ENCODE data around the gene PADI1.

The PADI1 gene

GRCh38 chr1:17197696-17198095 is 7.2 kb upstream of the PADI1 start:
- H3K27ac ChIP-seq (ENCODE audit: low read depth, low read length), result no peak overlapping the region
- no peaks in the 10 kb centered on the region for H3K27me3 ChIP-seq (ENCODE audit: low read length)
- no peak overlapping the region for H3K4me2 ChIP-seq (ENCODE audit: low read depth, low read length, poor library complexity, severe bottlenecking)
- H3K9me2 ChIP-seq (replicated peaks; ENCODE audit: insufficient read depth, low read length), result no peaks in the 10 kb centered on the region
- no peak overlapping the region for H3K4me3 ChIP-seq (ENCODE audit: insufficient read depth, low read length, poor library complexity, severe bottlenecking)
- H3K36me3 ChIP-seq (ENCODE audit: low read length), result no peaks in the 10 kb centered on the region
- TF ChIP-seq CTCF (IDR thresholded peaks at IDR 0.05; ENCODE audit: insufficient read depth, low read length, poor library complexity, severe bottlenecking) (no peak), EZH2phosphoT487 (conservative IDR thresholded peaks at IDR 0.05; ENCODE audit: low read length) (no peak)
- H3K79me2 ChIP-seq (ENCODE audit: insufficient read depth, low read length), result no peaks in the 10 kb centered on the region
- H2AFZ ChIP-seq (ENCODE audit: low read depth, low read length, severe bottlenecking), result no peak overlapping the region
- no peaks in the 10 kb centered on the region for H3F3A ChIP-seq (ENCODE audit: insufficient read depth)
- no peaks in the 10 kb centered on the region for H4K20me1 ChIP-seq (ENCODE audit: low read depth, low read length)
- no peaks in the 10 kb centered on the region for H3K9me3 ChIP-seq (ENCODE audit: insufficient read depth, low read length)
- H3K9ac ChIP-seq (ENCODE audit: low read length), result no peak overlapping the region

- no peaks in the 10 kb centered on the region for H3K27me3 ChIP-seq (ENCODE audit: low read length)
- H3K4me2 ChIP-seq (ENCODE audit: low read depth, low read length, poor library complexity, severe bottlenecking), result no peak overlapping the region
- no peak for TF ChIP-seq CTCF (IDR thresholded peaks at IDR 0.05; ENCODE audit: insufficient read depth, low read length, poor library complexity, severe bottlenecking)
Measured at GRCh38 chr1:17198476-17199258, 6.3 kb upstream of the PADI1 start.

DNA sequence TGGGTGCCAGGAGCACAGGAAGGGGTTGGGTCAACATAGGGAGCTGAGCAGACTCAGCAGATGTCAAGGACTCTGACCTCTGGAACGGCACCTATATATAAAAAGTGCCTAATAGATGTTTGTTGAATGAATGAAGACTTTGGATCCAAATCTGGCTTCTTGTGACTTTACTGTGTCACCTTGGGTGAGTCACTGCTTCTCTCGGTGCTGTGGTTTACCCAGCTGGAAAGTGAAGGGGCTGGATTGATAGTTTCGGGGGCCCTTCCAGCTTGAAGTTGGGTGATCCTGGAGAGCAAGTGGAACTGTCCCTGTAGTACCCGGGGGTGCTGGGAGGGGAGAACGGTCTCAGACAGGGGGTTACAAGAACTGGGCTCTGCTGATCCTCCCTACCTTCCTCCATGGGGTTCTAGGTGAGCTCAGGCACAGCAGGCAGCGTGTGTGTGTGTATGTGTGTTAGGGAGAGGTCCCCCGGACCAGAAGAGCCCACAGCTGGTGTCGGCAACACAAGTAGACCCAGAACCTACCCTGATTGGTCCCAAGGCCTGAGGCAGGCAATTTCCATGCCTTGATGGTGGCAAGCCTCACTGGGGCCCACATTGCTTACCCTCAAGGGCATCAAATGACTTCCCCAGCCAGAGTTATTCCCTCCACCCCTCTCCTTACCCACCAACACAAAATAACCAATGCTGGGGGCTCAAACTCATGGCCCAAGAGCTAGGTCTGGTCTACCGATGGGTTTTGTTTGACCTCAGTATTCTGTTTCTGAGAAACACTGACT is 5.5 kb upstream of the PADI1 start:
- no peaks in the 10 kb centered on the region for H3K9me2 ChIP-seq (replicated peaks; ENCODE audit: insufficient read depth, low read length)
- H3K4me3 ChIP-seq (ENCODE audit: insufficient read depth, low read length, poor library complexity, severe bottlenecking), result no peak overlapping the region
- no peak overlapping the region for H3K4me2 ChIP-seq (ENCODE audit: low read depth, low read length, poor library complexity, severe bottlenecking)
- no peaks in the 10 kb centered on the region for H3K36me3 ChIP-seq (ENCODE audit: low read length)
- H3K27me3 ChIP-seq (ENCODE audit: low read length), result no peaks in the 10 kb centered on the region
- no peaks in the 10 kb centered on the region for H4K20me1 ChIP-seq (ENCODE audit: low read depth, low read length)
- no peaks in the 10 kb centered on the region for H3K9me3 ChIP-seq (ENCODE audit: insufficient read depth, low read length)
- no peak for TF ChIP-seq CTCF (IDR thresholded peaks at IDR 0.05; ENCODE audit: insufficient read depth, low read length, poor library complexity, severe bottlenecking)
- no peak overlapping the region for H3K9ac ChIP-seq (ENCODE audit: low read length)
- H2AFZ ChIP-seq (ENCODE audit: low read depth, low read length, severe bottlenecking), result no peak overlapping the region
- no peaks in the 10 kb centered on the region for H3K79me2 ChIP-seq (ENCODE audit: insufficient read depth, low read length)
- H3K27ac ChIP-seq (ENCODE audit: low read depth, low read length), result no peak overlapping the region
- no peaks in the 10 kb centered on the region for H3F3A ChIP-seq (ENCODE audit: insufficient read depth)

More at GRCh38 chr1:17198476-17199258, 6.3 kb upstream of the PADI1 start:
- Histone ChIP-seq H3K9me2 (replicated peaks; ENCODE audit: insufficient read depth, low read length) (no peaks in the 10 kb centered on the region), H3K9ac (ENCODE audit: low read length) (no peak overlapping the region), H2AFZ (ENCODE audit: low read depth, low read length, severe bottlenecking) (no peak overlapping the region), H3K27ac (ENCODE audit: low read depth, low read length) (no peak overlapping the region), H3F3A (ENCODE audit: insufficient read depth) (no peaks in the 10 kb centered on the region), H3K9me3 (ENCODE audit: insufficient read depth, low read length) (no peaks in the 10 kb centered on the region), H4K20me1 (ENCODE audit: low read depth, low read length) (no peaks in the 10 kb centered on the region), H3K79me2 (ENCODE audit: insufficient read depth, low read length) (no peaks in the 10 kb centered on the region), H3K36me3 (ENCODE audit: low read length) (no peaks in the 10 kb centered on the region), H3K4me3 (ENCODE audit: insufficient read depth, low read length, poor library complexity, severe bottlenecking) (no peak overlapping the region)

All from SU-DHL-6 (cell line).